HFFc6 (cell line): ENCODE data around the gene PLXNB1. TPM values are rescaled to one million over a fixed set of nuclear protein-coding genes. Genes with fewer than 3 reads are reported as not detected.

Source experiments
- DNase-seq: peaks from one replicate; pipeline ENCODE4 v3.0.0-alpha.2; 2018
- H3K27ac Mint-ChIP-seq: 2 replicates; pipeline ENCODE4 v1.8.0; 2020; ENCODE audit warnings: mild to moderate bottlenecking, mixed read lengths
- H3K27me3 Mint-ChIP-seq: 2 replicates; pipeline ENCODE4 v1.8.0; 2021; ENCODE audit warnings: mild to moderate bottlenecking, moderate library complexity, mixed read lengths; ENCODE audit not compliant: insufficient read depth
- H3K36me3 Mint-ChIP-seq: 2 replicates; pipeline ENCODE4 v1.8.0; 2021; ENCODE audit warnings: low read depth, mixed read lengths
- H3K4me1 Mint-ChIP-seq: 2 replicates; pipeline ENCODE4 v1.8.0; 2020; ENCODE audit warnings: low read depth, mixed read lengths
- H3K4me3 Mint-ChIP-seq: 2 replicates; pipeline ENCODE4 v1.8.0; 2020; ENCODE audit warnings: mild to moderate bottlenecking, moderate library complexity, mixed read lengths
- H3K9me3 Mint-ChIP-seq: 2 replicates; pipeline ENCODE4 v1.8.0; 2020; ENCODE audit warnings: mild to moderate bottlenecking, mixed read lengths
- total RNA-seq, 6 experiments: library from RNA; stranded (reverse); fragmentation: NEBNext Ultra II Directional; extraction: Animal tissue kit (Norgen Biotek cat#: 25700); gene quantifications; 2 replicates in 1 of 6; 3 replicates in 5 of 6; pipeline ENCODE4 v1.2.3, GENCODE V29; 2021
- TF ChIP-seq, protein P1 (sequence below): fragments of 200-600 bp; sonication (generic); IDR thresholded peaks from 2 replicates; pipeline ENCODE4 v1.5.0; 2021; ENCODE audit warnings: antibody characterized with exemption, mild to moderate bottlenecking

The PLXNB1 gene
- total RNA-seq, 6 experiments from 2014 or later, result 11.1 to 15.5 (median 12.8) TPM

DNA sequence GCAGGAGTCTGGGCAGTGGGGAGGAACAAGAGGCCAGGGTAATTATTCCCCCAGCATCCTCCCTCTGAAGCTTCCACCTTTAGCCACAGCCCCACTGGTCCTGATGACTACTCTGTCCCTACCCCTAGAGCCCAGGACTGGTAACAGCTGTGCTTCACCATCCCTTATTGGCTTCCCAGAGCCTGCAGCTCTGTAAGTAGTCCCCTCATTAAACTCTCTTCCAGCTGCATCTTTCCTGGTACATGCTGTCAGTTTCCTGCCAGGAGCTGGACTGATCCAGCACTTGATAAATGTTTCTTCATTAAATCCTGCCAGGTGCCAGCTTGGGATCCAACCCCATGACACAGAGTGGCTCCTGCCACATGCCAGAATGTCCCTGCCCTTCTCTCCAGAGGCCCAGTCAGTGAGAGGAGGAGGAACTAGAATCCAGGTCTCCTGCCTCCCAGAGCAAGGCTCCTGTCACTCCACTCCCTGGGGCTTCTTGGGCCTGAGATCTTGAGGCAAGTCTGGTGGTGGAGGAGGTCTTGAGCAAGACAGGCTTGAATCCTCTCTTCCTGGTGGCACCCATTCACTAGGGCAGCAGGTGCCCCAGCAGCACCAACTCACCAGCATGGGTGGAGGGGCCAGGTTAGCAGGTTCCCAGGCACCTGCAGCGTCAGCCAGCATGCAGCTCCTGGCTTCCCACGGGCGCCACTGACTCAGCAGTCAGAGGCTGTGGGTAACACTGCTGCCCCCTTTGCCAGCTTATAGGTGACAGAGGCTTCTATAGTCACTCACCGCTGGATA lies 30.3 kb downstream of the PLXNB1 start:
- Mint-ChIP-seq H3K27me3 (peaks cover 15% of the 10 kb centered on the region), H3K36me3 (peaks cover 5% of the 10 kb centered on the region; the same call in 1 of the 2 replicates), H3K9me3 (no peaks in the 10 kb centered on the region), H3K4me3 (no peak overlapping the region), H3K27ac (no peak overlapping the region), H3K4me1 (peaks cover 23% of the 10 kb centered on the region)
- TF ChIP-seq, protein P1, sequence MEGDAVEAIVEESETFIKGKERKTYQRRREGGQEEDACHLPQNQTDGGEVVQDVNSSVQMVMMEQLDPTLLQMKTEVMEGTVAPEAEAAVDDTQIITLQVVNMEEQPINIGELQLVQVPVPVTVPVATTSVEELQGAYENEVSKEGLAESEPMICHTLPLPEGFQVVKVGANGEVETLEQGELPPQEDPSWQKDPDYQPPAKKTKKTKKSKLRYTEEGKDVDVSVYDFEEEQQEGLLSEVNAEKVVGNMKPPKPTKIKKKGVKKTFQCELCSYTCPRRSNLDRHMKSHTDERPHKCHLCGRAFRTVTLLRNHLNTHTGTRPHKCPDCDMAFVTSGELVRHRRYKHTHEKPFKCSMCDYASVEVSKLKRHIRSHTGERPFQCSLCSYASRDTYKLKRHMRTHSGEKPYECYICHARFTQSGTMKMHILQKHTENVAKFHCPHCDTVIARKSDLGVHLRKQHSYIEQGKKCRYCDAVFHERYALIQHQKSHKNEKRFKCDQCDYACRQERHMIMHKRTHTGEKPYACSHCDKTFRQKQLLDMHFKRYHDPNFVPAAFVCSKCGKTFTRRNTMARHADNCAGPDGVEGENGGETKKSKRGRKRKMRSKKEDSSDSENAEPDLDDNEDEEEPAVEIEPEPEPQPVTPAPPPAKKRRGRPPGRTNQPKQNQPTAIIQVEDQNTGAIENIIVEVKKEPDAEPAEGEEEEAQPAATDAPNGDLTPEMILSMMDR, result no peak
- DNase-seq, result no peak

DNA sequence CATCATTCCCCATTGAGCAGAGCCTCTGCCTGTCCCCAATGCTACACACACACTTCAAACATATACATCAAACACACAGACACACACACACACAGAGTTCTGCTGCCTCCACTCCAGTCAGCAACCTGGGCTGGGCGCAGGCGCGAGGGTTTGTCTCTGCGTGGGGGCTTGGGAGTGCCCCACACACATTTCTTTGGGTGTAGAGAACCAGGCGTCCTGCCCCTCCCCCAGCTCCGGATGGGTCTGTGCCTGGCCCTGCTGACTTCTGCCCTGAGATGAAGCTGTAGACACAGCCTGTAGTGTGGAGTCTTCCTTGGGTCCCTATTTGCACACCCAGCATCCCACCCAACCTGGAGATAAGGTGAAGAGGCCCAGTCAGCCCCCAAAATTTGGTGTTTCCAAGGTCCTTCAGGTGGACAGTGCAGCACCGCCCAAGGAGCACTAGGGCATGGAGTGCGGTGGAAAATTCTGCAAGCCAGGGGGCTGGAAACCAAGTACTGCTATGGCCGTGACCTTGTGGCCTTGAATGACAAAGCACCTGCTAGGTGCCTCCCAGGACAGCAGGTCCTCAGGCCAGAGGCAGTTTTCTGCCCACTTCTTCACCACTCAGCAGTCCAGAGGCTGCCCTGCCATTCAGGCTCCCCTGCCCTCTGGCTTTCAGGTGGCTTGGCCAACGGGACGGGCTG lies 31.0 kb downstream of the PLXNB1 start:
- Mint-ChIP-seq H3K36me3 (peaks cover 5% of the 10 kb centered on the region; the same call in 1 of the 2 replicates), H3K27ac (no peak overlapping the region)
- DNase-seq, result no peak

DNA sequence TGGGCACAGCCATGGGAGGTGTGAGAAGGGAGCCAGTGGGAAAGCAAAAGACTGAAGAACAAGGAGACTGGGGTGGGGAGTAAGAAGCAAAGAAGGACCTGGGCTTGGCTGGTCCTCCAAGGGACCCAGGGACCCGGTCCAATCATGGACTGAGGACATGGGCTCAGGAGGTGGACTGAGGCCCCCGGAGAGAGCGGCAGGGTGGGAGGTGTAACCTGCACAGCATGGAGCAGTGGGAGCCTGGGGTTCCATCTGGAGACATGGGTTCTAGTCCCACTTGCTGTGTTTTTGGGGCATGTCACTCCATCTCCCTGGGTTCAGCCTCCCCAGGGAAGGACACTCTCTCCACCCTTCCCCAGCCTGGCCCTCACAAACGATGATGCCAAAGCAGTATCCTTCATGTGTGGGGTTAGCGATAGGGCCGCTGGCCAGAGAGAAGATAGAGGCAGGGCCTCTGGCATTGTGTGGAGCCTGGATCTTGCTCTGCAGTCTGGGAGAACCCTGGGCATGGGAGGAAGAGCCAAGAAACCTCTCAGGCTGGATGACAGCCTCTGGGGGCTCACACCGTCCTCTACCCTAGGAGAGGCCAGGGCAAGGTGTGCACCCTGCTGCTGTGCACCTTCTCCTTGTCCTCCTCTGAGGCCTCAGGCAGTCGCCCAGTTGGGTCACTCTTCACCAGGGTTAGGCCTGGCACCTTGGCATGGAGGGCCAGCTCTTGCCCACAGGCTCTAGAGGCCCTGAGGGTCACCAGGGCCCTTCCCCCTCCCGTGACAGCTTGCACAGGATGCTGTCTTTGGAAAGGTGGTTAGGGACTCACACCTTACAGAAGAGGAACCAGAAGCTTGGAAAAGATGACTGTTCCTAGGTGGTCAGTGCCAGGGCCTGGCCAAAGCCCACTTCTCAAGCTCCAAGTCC lies 31.9 kb downstream of the PLXNB1 start:
- DNase-seq, result no peak

More for the DNA sequence above, 31.0 kb downstream of the PLXNB1 start:
- TF ChIP-seq, protein P1, result no peak
- Mint-ChIP-seq H3K4me3 (no peak overlapping the region), H3K27me3 (peaks cover 16% of the 10 kb centered on the region), H3K9me3 (no peaks in the 10 kb centered on the region), H3K4me1 (peaks cover 23% of the 10 kb centered on the region)

DNA sequence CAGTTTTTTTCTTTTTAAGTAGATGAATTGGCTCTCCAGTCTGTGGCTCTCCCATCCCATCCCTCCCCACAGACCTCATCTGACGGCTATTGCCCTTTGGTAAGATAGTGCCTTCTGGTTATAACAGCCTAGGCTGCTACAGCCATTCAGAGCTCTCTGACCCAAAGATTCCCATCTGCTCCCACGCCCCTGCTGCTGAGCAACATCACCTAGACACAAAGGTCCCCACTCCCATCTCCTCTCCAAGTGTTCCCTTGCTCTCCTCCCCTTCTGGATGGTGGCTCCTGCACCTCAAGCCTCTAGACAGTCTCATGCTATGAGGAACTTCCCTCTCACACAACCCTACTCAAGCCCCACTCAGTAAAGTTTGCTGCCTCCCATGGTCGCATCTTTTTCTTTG lies 34.2 kb downstream of the PLXNB1 start:
- no peaks in the 10 kb centered on the region for H3K9me3 Mint-ChIP-seq
- peaks cover 27% of the 10 kb centered on the region for H3K27me3 Mint-ChIP-seq
- H3K27ac Mint-ChIP-seq, result no peak overlapping the region
- TF ChIP-seq, protein P1, result no peak
- no peaks in the 10 kb centered on the region for H3K36me3 Mint-ChIP-seq
- no peak overlapping the region for H3K4me3 Mint-ChIP-seq
- DNase-seq, result no peak
- peaks cover 2% of the 10 kb centered on the region for H3K4me1 Mint-ChIP-seq

More for the DNA sequence above, 31.9 kb downstream of the PLXNB1 start:
- Mint-ChIP-seq H3K4me3 (no peak overlapping the region), H3K27me3 (peaks cover 19% of the 10 kb centered on the region), H3K4me1 (peaks cover 23% of the 10 kb centered on the region), H3K36me3 (peaks cover 2% of the 10 kb centered on the region; the same call in 1 of the 2 replicates), H3K9me3 (no peaks in the 10 kb centered on the region), H3K27ac (no peak overlapping the region)
- TF ChIP-seq, protein P1, result no peak

DNA sequence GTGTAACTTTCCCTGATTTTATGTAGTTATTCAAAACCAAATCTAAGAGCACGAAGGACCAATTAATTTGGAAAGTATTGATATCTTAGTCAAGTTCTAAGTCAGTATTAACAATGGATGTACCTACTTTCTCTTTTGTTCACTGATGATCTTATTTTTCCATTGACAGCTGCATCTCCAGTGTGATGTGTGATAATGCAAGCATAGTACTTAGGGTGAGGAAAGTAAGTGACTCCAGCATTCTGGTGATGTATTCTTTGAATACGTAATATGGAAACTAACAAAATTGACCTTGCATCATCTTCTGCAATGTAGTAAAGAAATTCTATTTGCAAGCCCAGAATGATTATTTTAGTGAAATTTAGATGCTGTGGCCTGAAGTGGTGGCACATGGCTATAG lies 35.5 kb downstream of the PLXNB1 start:
- Mint-ChIP-seq H3K27me3 (peaks cover 30% of the 10 kb centered on the region), H3K36me3 (no peaks in the 10 kb centered on the region), H3K9me3 (no peaks in the 10 kb centered on the region), H3K27ac (no peak overlapping the region), H3K4me1 (no peaks in the 10 kb centered on the region), H3K4me3 (no peak overlapping the region)
- DNase-seq, result no peak
- TF ChIP-seq, protein P1, result no peak
